ENCODE results near the gene MAP3K13. TPM values are rescaled to one million over a fixed set of nuclear protein-coding genes. Genes with fewer than 3 reads are reported as not detected.

MAP3K13 gene
- total RNA-seq, 1 donor from 2014 or later = 21.6 TPM

- TF ChIP-seq CTCF (IDR thresholded peaks at IDR 0.05; ENCODE audit: insufficient read depth, low read depth, low read length) (no peak), EZH2 (IDR thresholded peaks at IDR 0.05; ENCODE audit: insufficient read depth, low read length) (no peak)
- H3K27me3 ChIP-seq (ENCODE audit: insufficient read depth, low read length) = no peaks in the 10 kb centered on the region
- H3K79me2 ChIP-seq (ENCODE audit: insufficient read depth, low read length) = no peaks in the 10 kb centered on the region
- no peaks in the 10 kb centered on the region for H3K9me3 Mint-ChIP-seq (ENCODE audit: unreplicated experiment)
- H3K4me1 Mint-ChIP-seq (ENCODE audit: low read depth, unreplicated experiment) = no peaks in the 10 kb centered on the region
- no peaks in the 10 kb centered on the region for H3K27me3 Mint-ChIP-seq (ENCODE audit: low read depth, unreplicated experiment)
- H3K27ac ChIP-seq (ENCODE audit: low read depth, low read length) = no peak overlapping the region
- no peaks in the 10 kb centered on the region for H3K4me1 ChIP-seq (ENCODE audit: insufficient read depth, low read length)
- no peaks in the 10 kb centered on the region for H3K9me3 ChIP-seq (ENCODE audit: insufficient read depth, low read depth, low read length)
- H4K20me1 ChIP-seq (ENCODE audit: insufficient read depth, low read length) = peaks cover 5% of the 10 kb centered on the region
- H3K4me3 ChIP-seq (ENCODE audit: insufficient read depth, low read depth, low read length) = no peak overlapping the region
- no peak overlapping the region for H2AFZ ChIP-seq (ENCODE audit: low read depth, low read length)
- H3K27ac Mint-ChIP-seq (ENCODE audit: unreplicated experiment) = no peak overlapping the region
- H3K4me2 ChIP-seq (ENCODE audit: low read length) = no peak overlapping the region
- FAIRE-seq (no peak), DNase-seq (ENCODE audit: low read depth) (no peak)
- no peaks in the 10 kb centered on the region for H3K36me3 Mint-ChIP-seq (ENCODE audit: low read depth, unreplicated experiment)
- no peak overlapping the region for H3K4me3 Mint-ChIP-seq (ENCODE audit: unreplicated experiment)
- H3K9ac ChIP-seq (ENCODE audit: low read length) = no peak overlapping the region
- no peaks in the 10 kb centered on the region for H3K36me3 ChIP-seq (ENCODE audit: insufficient read depth, low read length)
Measured at GRCh38 chr3:185406121-185406620, 43.2 kb downstream of the MAP3K13 start.

- no peaks in the 10 kb centered on the region for H3K4me1 ChIP-seq (ENCODE audit: insufficient read depth, low read length)
- H3K4me1 Mint-ChIP-seq (ENCODE audit: low read depth, unreplicated experiment) = no peaks in the 10 kb centered on the region
- no peaks in the 10 kb centered on the region for H3K9me3 ChIP-seq (ENCODE audit: insufficient read depth, low read depth, low read length)
- H3K36me3 ChIP-seq (ENCODE audit: insufficient read depth, low read length) = no peaks in the 10 kb centered on the region
- DNase-seq (ENCODE audit: low read depth) = no peak
- no peaks in the 10 kb centered on the region for H3K27me3 ChIP-seq (ENCODE audit: insufficient read depth, low read length)
- H3K27me3 Mint-ChIP-seq (ENCODE audit: low read depth, unreplicated experiment) = no peaks in the 10 kb centered on the region
- H3K27ac Mint-ChIP-seq (ENCODE audit: unreplicated experiment) = no peak overlapping the region
- H3K4me2 ChIP-seq (ENCODE audit: low read length) = no peak overlapping the region
- H3K4me3 Mint-ChIP-seq (ENCODE audit: unreplicated experiment) = no peak overlapping the region
- H3K27ac ChIP-seq (ENCODE audit: low read depth, low read length) = no peak overlapping the region
- H3K4me3 ChIP-seq (ENCODE audit: insufficient read depth, low read depth, low read length) = no peak overlapping the region
- H4K20me1 ChIP-seq (ENCODE audit: insufficient read depth, low read length) = no peaks in the 10 kb centered on the region
- no peak overlapping the region for H3K9ac ChIP-seq (ENCODE audit: low read length)
- H3K9me3 Mint-ChIP-seq (ENCODE audit: unreplicated experiment) = no peaks in the 10 kb centered on the region
- no peak overlapping the region for H2AFZ ChIP-seq (ENCODE audit: low read depth, low read length)
- no peaks in the 10 kb centered on the region for H3K36me3 Mint-ChIP-seq (ENCODE audit: low read depth, unreplicated experiment)
- H3K79me2 ChIP-seq (ENCODE audit: insufficient read depth, low read length) = no peaks in the 10 kb centered on the region
- FAIRE-seq = no peak
- TF ChIP-seq EZH2 (IDR thresholded peaks at IDR 0.05; ENCODE audit: insufficient read depth, low read length) (no peak), CTCF (IDR thresholded peaks at IDR 0.05; ENCODE audit: insufficient read depth, low read depth, low read length) (no peak)
Measured at GRCh38 chr3:185409957-185410356, 47.0 kb downstream of the MAP3K13 start.

GRCh38 chr3:185411133-185411532 lies 48.2 kb downstream of the MAP3K13 start:
- H3K27me3 ChIP-seq (ENCODE audit: insufficient read depth, low read length) = no peaks in the 10 kb centered on the region
- H4K20me1 ChIP-seq (ENCODE audit: insufficient read depth, low read length) = no peaks in the 10 kb centered on the region
- H3K4me3 Mint-ChIP-seq (ENCODE audit: unreplicated experiment) = no peak overlapping the region
- H3K4me3 ChIP-seq (ENCODE audit: insufficient read depth, low read depth, low read length) = no peak overlapping the region
- no peak overlapping the region for H3K27ac ChIP-seq (ENCODE audit: low read depth, low read length)
- H3K36me3 Mint-ChIP-seq (ENCODE audit: low read depth, unreplicated experiment) = no peaks in the 10 kb centered on the region
- no peaks in the 10 kb centered on the region for H3K9me3 Mint-ChIP-seq (ENCODE audit: unreplicated experiment)
- no peaks in the 10 kb centered on the region for H3K9me3 ChIP-seq (ENCODE audit: insufficient read depth, low read depth, low read length)
- no peak overlapping the region for H2AFZ ChIP-seq (ENCODE audit: low read depth, low read length)
- no peak overlapping the region for H3K27ac Mint-ChIP-seq (ENCODE audit: unreplicated experiment)
- TF ChIP-seq EZH2 (IDR thresholded peaks at IDR 0.05; ENCODE audit: insufficient read depth, low read length) (no peak), CTCF (IDR thresholded peaks at IDR 0.05; ENCODE audit: insufficient read depth, low read depth, low read length) (no peak)
- no peak for FAIRE-seq
- no peaks in the 10 kb centered on the region for H3K27me3 Mint-ChIP-seq (ENCODE audit: low read depth, unreplicated experiment)
- H3K4me2 ChIP-seq (ENCODE audit: low read length) = no peak overlapping the region
- no peaks in the 10 kb centered on the region for H3K36me3 ChIP-seq (ENCODE audit: insufficient read depth, low read length)
- no peaks in the 10 kb centered on the region for H3K79me2 ChIP-seq (ENCODE audit: insufficient read depth, low read length)
- no peak overlapping the region for H3K9ac ChIP-seq (ENCODE audit: low read length)
- no peak for DNase-seq (ENCODE audit: low read depth)
- no peaks in the 10 kb centered on the region for H3K4me1 ChIP-seq (ENCODE audit: insufficient read depth, low read length)
- H3K4me1 Mint-ChIP-seq (ENCODE audit: low read depth, unreplicated experiment) = no peaks in the 10 kb centered on the region

Data from astrocyte (in vitro differentiated cells and primary cell).